ENCODE data around the gene PCNX2.

GRCh38 chr1:233045588-233045987, 249.9 kb downstream of the PCNX2 start:
- TF ChIP-seq SIN3A (IDR thresholded peaks at IDR 0.05; ENCODE audit: borderline replicate concordance, insufficient read depth, low read length) (no peak), REST (IDR thresholded peaks at IDR 0.05; ENCODE audit: insufficient read depth in 1 of 2, low read depth in 2 of 2, low read length in 2 of 2) (no peak)

Data from PFSK-1 (cell line).